GM03348 (cell line): ENCODE results near the gene POLR2I.
"Not testable (repeated sequence)": the region's sequence is repeated elsewhere in the genome, so short reads cannot be mapped to it uniquely, and the experiment has no call there.

ENCODE experiments used
- DNase-seq: peaks from one replicate; pipeline ENCODE4 v3.0.0; 2012; ENCODE audit warnings: low spot score

POLR2I gene

GRCh38 chr19:36131221-36131620 lies 16.5 kb upstream of the POLR2I start:
- not testable (repeated sequence) for DNase-seq

GRCh38 chr19:36128392-36128736 lies 13.7 kb upstream of the POLR2I start:
- no peak for DNase-seq

- DNase-seq: no peak
Observed at GRCh38 chr19:36125557-36125956, 10.9 kb upstream of the POLR2I start.

GRCh38 chr19:36121486-36122124 lies 6.9 kb upstream of the POLR2I start:
- no peak for DNase-seq

- DNase-seq: no peak
Observed at GRCh38 chr19:36120984-36121358, 6.3 kb upstream of the POLR2I start.

- no peak for DNase-seq
Observed at GRCh38 chr19:36120092-36120983, 5.7 kb upstream of the POLR2I start.

GRCh38 chr19:36116344-36116637 lies 1.6 kb upstream of the POLR2I start:
- no peak for DNase-seq

GRCh38 chr19:36115453-36116343 lies 1.0 kb upstream of the POLR2I start, which contains the start of gene TBCB:
Gene TBCB (plus strand): TSS chr19:36115468. CDS start chr19:36115561, 93 bp downstream.
- DNase-seq: peak; percentile 90

GRCh38 chr19:36113894-36114720 lies 568 bp downstream of the POLR2I start:
- peak; percentile 66 for DNase-seq

- no peak for DNase-seq
Observed at GRCh38 chr19:36113425-36113824, 1.2 kb downstream of the POLR2I start.

GRCh38 chr19:36112678-36113077 lies 2.0 kb downstream of the POLR2I start:
- DNase-seq: no peak

GRCh38 chr19:36111200-36111539 lies 3.5 kb downstream of the POLR2I start:
- DNase-seq: no peak

- no peak for DNase-seq
Observed at GRCh38 chr19:36110487-36111199, 4.0 kb downstream of the POLR2I start, which contains the start of gene OVOL3. Gene OVOL3 (plus strand): TSS chr19:36111143. CDS start chr19:36111203, 60 bp downstream.

GRCh38 chr19:36108684-36109083 lies 6.0 kb downstream of the POLR2I start:
- DNase-seq: no peak

GRCh38 chr19:36106991-36107390 lies 7.7 kb downstream of the POLR2I start:
- no peak for DNase-seq

- DNase-seq: no peak
Observed at GRCh38 chr19:36106441-36106840, 8.2 kb downstream of the POLR2I start.

- DNase-seq: no peak
Observed at GRCh38 chr19:36103842-36104552, 10.7 kb downstream of the POLR2I start.

GRCh38 chr19:36103040-36103626 lies 11.5 kb downstream of the POLR2I start:
- DNase-seq: no peak

- no peak for DNase-seq
Observed at GRCh38 chr19:36101550-36102327, 12.9 kb downstream of the POLR2I start.
